Dermis microvascular lymphatic vessel endothelial cell (primary cell): ENCODE measurements around the gene CHRNA4. TPM values are rescaled to one million over a fixed set of nuclear protein-coding genes. Genes with fewer than 3 reads are reported as not detected.
"Not testable (repeated sequence)": the region's sequence is repeated elsewhere in the genome, so short reads cannot be mapped to it uniquely, and the experiment has no call there.

Source experiments
- DNase-seq, 2 donors: peaks; one replicate each; pipeline versions ENCODE4 v3.0.0 to v3.0.0-alpha.2; 2010; ENCODE audit warnings: low read depth in 2 of 2
- total RNA-seq: library from RNA; depleted of rRNA; stranded (reverse); fragments of >200 nt; gene quantifications from 2 replicates; pipeline ENCODE4 v1.2.1, GENCODE V29; 2014

The CHRNA4 gene
- total RNA-seq, 1 donor from 2014 or later: 0.13 TPM

DNA sequence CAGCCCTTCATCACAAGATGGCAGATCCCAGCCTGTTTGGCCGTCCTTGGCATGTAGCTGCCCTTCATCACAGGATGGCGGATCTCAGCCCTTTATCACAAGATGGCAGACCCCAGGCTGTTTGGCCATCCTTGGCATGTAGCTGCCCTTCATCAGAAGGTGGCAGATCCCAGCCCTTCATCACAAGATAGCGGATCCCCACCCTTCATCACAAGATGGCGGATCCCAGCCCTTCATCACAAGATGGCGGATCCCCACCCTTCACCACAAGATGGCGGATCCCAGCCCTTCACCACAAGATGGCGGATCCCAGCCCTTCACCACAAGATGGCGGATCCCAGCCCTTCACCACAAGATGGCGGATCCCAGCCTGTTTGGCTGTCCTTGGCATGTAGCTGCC is 26.1 kb downstream of the CHRNA4 start:
- not testable (repeated sequence) for DNase-seq

DNA sequence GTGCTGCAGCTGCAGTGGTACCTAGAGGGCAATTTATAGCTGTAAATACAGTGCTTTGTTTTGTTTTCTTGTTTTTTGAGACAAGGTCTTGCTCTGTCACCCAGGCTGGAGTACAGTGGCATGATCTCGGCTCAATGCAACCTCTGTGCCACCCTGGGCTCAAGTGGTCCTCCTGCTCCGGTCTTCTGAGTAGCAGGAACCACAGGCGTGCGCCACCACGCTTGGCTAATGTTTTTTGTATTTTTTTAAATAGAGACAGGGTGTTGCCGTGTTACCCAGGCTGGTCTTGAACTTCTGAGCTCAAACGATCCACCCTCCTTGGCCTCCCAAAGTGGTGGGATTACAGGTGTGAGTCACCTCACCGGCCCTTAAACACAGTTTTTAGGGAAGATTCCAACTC is 26.8 kb downstream of the CHRNA4 start:
- DNase-seq: no peak

GRCh38 chr20:63333241-63333836 is 27.8 kb downstream of the CHRNA4 start:
- no peak for DNase-seq

GRCh38 chr20:63332488-63333240 is 28.5 kb downstream of the CHRNA4 start:
- no peak for DNase-seq

- DNase-seq: no peak
Measured at GRCh38 chr20:63331741-63332400, 29.3 kb downstream of the CHRNA4 start.

DNA sequence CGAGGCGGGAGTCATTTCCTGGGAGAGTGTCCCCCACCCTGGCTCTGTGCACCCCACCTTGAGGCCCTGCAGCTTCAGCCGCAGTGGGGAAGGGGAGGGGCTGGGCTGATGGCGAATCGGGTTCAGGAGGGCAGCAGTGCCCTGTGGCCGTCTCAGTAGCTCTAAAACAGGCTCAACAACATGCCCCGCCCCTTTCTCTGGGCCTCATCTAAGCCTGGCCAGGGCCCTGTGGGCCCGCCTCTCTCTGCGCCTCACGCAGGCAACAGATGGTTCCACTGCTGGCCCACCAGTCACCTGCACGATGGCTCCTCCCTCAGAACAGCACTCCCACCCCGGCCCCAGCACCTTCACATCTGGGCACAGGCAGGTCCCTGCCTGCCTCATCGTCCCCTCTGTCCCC is 30.2 kb downstream of the CHRNA4 start:
- no peak for DNase-seq

DNA sequence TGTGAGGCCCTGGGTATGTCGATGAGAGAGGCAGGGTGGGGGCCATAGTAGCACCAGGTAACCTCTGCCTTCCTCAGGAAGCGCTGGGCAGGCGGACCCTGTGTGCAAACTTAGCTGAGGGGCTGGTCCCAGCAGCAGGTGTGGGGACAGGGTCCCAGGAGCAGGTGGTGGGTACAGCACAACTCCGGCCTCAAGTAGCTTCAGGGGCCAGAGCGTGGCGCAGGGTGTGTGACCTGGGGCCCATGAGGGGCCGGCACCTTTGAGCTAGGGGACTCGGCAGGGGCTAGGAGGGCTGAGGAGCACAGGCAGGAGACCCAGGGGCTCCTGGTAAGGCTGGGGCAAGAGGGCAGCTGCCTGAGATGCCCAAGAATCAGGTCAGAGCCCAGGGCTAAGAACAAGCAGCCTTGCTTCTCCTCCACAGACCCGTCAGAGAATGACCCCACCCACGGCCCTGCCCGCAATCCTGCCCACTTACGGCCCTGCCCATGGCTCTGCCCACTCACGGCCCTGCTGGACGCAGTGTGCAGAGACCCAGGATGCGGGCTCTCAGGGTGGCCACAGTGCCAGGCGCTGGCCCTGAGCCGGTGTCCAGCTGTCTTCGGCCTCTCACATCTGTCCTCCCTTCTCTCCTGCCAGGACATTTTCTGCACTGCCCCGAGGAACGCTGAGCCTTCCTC is 30.9 kb downstream of the CHRNA4 start:
- no peak for DNase-seq

GRCh38 chr20:63329331-63330083 is 31.6 kb downstream of the CHRNA4 start:
- DNase-seq: no peak

GRCh38 chr20:63328718-63329275 is 32.4 kb downstream of the CHRNA4 start:
- no peak for DNase-seq

DNA sequence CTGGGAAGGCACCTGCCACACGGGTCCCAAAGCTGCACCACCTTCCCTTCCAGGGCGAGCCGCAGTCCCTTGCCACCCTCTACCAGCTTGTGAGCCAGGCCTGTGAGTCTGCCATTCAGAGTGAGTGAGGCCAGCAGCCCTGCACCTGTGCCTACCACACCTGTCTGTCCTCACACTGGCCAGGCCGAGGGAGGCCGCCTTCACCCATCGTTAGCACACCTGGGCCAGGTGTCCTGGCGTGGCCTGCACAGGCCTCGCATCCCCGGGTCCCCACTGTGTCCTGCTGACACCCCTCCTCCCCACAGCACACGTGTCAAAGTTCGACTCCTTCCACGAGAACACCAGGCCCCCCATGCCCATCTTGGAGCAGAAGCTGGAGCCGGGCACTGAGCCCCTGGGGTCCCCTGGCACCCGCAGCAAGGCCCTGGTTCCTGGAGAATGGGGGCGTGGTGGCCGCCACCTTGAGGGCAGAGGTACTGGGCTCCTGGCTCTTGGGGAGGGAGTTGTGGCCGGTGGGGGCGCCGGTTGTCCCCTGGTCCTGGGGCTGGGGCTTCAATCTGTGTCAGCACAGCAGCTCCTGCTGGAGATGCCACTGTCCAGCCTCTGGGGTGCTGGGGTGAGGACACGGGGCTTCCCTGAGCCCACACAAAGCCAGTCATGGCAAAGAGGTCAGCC is 33.0 kb downstream of the CHRNA4 start:
- DNase-seq: no peak

DNA sequence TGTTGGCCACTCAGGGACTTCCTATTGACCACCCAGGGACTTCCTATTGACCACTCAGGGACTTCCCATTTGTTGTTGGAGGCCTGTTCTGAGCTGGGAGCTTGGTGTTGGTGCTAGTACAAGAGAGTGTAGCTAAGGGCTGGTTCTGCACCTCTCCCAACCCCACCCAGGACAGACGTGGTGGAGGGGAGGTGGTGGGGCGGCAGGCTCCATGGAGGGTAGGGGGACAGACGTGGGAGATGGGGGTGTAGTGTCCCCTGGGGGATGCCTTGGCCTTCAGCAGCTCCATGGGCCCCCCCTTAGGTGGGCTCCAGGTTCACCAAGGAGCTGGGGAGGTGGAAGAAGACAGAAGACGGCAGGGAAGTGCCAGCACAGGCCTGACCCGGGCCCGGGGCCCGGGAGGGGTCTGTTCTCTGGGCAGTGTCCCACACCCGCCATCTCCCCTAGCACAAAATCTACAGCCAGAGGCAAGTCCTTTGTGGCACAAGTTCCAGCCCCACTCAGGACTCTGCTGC is 33.9 kb downstream of the CHRNA4 start:
- DNase-seq: no peak

DNA sequence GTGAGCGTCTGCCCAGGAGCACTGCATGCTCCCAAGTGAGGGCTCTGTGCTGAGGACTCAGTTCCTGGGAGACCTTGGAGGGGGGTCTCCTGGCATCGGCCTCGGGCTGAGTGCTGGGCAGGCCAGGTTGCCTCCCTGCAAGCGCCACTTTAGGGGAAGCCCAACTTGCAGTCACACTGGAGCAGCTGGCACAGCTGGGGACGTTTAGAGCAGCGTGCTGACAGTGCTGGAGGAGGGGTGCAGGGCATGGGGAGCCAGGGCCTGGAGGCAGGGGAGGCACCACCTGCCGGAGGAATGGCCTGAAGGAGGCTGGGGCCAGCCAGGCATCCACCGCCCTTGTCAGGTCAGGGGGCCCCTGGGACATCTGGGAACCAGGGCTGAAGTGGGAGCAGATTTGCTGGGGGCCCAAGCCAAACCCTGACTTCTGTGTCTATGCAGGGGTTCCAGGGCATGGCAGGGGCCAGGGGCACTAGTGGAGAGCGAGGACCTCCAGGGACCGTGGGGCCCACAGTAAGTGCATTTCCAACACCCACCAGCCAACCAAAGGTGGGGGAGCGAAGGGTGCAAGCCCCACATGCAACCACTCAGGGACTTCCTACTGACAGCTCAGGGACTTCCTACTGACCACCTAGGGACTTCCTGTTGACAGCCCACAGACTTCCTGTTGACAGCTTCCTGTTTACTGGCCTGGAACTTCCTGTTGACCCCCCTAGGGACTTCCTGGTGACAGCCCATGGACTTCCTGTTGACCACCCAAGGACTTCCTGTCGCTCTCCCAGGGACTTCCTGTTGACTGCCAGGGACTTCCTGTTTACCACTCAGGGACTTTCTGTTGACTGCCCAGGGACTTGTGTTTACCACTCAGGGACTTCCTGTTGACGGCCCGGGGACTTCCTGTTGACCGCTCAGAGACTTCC is 34.6 kb downstream of the CHRNA4 start:
- DNase-seq: no peak

DNA sequence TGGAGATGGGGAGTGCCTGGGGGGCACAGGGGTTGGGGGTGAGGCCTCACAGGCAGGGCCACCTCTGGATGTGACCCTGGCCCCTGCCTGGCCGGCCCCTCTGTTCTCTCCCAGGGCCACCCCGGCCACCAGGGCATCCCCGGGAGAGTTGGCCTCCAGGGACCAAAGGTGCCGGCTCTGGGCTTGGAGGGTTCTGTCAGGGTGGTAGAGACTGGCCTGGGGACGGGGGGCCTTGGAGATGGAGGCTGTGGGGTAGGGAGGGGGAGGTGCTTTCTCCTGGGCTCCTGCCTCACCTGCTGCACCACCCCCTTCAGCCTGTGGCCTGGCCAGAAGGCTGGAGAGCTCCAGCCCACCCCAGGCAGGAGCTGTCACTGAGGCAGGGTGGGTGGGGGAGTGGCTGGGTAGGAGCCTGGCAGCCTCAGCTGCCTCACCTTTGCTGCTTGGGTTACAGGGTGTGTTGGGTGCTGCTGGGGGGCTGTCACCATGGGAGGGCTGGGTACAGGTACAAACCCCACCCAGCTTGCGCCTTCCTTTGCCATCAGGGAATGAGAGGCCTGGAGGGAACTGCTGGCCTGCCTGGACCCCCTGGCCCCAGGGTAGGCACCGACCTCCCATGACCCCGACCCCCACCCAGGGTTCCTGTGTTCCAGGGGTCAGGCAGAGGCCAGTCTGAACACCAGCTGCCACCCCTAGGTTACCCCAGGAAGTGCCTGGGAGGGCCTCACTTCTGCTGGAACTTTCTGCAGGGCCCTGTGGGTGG is 35.4 kb downstream of the CHRNA4 start:
- DNase-seq: no peak

DNA sequence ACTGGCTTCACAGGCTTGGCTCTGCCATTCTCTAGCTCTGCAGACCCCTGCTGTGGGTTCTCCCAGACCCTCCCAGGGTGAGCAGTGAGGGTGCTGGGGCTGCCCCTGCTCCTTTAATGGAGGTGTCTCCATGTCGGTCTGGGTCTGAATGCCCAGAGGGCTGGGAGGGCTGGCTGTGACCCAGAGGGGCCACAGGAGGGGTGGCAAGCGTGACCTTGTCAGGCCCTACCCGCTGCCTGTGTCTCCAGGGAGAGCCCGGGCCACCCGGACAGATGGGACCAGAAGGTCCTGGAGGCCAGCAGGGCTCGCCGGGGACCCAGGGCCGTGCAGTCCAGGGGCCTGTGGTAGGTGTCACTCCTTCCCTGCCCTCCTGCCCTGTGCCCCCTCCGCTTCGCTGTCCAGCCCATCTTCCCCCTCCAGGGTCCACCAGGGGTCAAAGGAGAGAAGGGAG is 36.1 kb downstream of the CHRNA4 start:
- no peak for DNase-seq

GRCh38 chr20:63323357-63323981 is 37.7 kb downstream of the CHRNA4 start:
- no peak for DNase-seq

DNA sequence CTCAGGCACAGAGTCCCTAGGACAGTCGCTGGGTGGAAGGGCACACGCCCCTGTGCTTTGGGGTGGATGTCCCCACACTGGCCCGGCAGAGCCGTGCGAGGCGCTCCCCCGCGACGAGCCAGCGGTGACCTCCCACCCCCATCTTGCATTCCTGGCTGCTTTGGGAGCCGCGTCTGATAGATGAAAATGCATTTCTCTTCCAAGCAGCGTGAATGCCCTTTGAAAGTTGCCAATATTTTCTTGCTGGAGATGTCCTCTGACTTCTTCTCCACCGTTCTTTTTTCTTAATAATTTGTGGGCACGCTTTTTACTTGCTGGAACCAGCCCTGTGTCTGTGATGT is 38.2 kb downstream of the CHRNA4 start:
- no peak for DNase-seq

DNA sequence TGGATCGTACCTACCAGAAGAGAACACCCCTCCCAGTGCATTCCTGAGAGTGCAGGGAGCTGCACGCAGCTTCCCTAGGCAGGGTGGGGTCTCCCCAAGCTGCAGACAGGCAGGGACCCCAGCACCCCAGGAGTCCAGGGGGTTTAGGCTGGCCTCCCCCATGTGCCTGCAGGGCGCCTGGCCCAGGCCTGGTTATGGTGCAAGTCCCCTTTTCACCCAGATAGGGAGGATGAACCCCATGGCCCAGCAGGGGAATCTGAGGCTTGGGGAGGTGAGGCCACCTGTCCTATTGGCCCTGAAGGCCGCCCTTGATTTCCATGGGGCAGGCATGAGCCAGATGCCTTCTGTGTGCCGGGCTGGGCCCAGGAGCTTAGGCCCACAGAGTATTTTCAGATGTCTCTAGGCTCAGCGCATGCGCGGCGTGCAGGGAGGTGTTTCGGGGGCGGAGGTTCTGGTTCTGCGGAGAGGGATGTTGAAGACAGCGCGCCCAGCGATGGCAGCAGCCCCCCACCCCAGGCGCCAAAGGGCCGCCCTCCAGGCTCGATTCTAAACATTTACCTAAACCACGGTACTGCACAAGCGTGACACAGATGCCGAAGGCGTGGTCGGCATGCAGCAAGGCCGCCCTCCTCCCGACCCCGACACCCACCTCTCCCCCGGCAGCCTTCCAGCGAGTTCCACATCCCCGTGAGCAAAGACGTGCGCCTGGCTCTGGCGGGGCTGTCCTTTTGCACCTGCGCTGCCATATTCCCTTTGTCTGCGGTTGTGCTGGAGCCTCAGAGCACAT is 38.8 kb downstream of the CHRNA4 start:
- no peak for DNase-seq
